Fibroblast of skin of right biceps (primary cell): ENCODE data around the gene ABCD2.
"Not testable (repeated sequence)": the region's sequence is repeated elsewhere in the genome, so short reads cannot be mapped to it uniquely, and the experiment has no call there.

Experiments
- DNase-seq: peaks from one replicate; pipeline ENCODE4 v3.0.0-alpha.2; 2013

The ABCD2 gene

GRCh38 chr12:39610436-39611025 is 9.1 kb downstream of the ABCD2 start:
- no peak for DNase-seq

DNA sequence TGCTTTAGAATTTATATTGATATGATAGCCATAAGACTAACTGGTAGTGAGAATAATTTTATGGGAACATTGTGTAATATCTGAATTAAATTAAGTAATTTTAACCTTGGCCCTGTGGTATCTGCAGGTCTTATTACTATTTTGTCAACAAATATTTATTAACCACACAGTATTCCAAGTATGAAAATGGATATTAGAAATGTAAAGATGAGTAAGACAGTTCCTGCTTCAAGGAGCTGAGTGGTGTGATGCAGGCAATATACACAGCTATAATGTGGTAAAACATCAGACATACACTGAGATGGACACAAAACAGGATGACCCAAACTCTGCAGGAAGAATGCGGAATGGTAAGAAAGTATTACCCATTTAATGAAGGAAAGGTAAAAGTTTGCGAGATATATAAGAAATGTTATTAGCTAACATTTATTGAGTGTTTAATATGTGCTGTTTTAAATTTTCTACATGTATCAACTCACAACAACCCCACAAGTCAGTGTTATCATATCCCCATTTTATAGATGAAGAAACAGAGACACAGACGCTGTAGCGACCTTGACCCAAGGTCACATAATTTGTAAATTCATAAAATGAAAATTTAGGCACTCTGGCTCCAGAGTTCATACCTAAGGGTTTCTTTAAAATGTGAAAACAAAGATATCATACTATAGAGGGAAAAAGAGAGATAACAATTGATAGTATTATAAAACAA is 12.7 kb downstream of the ABCD2 start:
- DNase-seq = no peak

- peak; percentile 60 for DNase-seq
Observed at GRCh38 chr12:39605996-39606395, 13.6 kb downstream of the ABCD2 start.

DNA sequence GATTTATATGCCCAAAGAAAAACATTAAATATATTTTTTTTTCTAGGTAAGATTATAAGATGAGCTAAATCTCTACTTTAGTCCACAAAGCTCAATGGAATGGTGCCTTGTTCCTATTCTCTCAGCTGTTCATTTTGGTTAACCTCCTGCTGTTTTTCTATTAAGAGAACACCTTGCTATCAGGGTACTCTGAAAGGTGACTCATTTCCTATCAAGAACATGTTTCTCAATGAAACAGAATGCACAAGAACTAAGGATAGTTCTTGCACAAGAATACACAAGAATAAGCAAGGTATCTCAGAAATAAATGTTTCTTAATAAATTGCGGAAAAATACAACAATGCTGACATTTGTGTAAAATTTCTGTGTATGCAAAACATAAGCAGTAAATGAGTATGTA is 14.1 kb downstream of the ABCD2 start:
- peak; percentile 10 for DNase-seq

GRCh38 chr12:39603065-39603464 is 16.5 kb downstream of the ABCD2 start:
- no peak for DNase-seq

DNA sequence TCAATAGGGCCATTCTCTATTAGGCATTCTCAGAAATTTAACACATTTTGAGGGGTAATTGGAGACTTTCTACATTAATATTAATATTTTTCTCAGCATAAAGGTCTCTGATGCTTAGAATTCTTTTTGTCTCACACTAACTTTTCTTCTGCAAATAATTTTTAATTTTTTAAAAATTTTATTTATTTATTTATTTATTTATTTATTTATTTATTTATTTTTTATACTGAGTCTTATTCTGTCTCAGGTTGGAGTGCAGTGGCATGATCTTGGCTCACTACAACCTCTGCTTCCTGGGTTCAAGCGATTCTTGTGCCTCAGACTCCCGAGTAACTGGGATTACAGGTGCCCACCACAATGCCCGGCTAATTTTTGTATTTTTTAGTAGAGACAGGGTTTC is 17.7 kb downstream of the ABCD2 start:
- DNase-seq = not testable (repeated sequence)

DNA sequence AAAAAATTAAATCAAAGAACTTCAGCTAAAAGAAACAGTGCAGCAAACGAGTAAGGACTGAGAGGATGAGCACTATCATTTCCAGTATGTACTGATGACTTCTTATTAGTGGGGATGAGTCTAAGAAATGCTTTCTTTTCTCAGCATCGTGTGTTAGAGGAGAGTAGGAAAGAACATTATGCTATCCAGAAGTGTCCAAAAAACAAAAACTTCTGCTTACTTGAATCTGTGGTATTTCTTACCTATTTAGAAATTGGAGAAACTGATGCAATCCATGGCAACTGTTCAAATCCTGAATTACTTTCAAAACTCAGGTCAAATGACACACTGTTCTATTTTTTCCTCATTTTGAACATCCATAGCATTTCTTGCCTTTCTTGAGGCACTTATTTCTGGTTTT is 23.7 kb downstream of the ABCD2 start:
- DNase-seq = peak; percentile 5

DNA sequence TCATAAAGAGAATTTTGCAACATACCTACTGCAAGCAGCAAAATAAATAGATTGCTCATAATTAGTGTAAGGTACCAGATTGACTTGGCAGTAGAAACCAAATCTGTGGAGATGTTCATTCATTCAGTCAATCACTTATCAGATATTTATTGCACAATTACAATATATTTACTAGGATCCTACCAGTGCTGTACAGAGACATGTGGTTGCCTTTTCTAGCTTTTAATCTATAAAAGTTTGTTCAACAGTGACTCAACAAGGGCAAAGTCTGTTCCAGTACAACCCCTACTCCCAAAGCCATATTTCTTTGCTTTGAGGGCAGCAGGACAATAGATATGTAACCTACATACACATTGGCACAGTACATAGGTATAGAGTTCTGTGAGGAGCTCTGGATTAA is 27.3 kb downstream of the ABCD2 start:
- no peak for DNase-seq

DNA sequence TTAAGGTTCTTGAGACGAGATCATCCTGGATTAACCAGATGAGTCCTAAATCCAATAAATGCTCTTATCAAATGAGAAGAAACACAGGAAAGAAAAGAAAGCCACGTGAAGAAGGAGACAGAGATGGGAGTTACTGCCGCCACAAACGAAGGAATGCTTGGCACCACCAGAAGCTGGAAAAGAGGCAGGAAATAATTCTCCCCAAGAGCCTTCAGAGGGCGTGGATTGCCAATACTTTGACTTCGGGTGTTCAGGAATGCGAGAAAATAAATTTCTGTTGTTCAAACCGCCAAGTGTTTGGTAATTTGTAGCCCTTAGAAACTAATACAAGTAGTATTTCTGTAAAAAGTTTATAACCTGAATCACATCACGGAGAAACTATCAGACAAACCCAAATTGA is 31.3 kb downstream of the ABCD2 start:
- no peak for DNase-seq

DNA sequence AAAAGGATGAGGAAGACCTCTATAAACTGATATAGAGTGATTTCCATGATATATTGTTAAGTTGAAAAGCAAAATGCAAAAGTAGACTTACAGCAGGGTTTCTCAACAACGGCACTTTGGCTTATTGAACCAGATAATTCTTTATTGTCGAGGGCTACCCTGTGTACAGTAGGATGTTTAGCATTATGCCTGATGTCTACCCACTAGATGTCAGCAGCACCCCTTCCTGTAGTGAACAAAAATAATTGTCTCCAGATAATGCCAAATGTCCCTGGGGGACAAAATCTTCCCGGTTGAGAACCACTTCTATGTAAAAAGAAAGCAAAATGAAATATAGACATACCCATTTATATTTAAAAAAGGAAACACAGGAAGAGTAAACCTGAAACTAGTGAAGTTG is 32.4 kb downstream of the ABCD2 start:
- no peak for DNase-seq

DNA sequence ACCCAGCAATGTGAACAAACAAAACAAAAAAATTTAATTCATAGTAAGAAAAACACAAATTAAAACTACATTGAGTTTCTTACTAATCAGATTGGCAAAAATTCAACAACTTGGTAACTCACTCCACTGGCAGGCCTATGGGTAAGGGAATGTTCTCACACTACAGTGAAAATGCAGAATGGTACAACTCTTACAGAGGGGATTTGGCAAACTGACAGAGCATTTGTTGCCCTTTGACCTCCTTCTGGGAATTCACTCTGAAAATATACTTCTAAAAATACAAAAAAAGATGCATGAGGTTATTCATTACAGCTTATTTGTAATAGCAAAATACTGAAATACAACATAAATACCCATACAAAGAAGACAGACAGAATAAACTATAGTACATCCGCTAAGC is 32.8 kb downstream of the ABCD2 start:
- DNase-seq = no peak

- DNase-seq = no peak
Observed at GRCh38 chr12:39581592-39581991, 38.0 kb downstream of the ABCD2 start.

DNA sequence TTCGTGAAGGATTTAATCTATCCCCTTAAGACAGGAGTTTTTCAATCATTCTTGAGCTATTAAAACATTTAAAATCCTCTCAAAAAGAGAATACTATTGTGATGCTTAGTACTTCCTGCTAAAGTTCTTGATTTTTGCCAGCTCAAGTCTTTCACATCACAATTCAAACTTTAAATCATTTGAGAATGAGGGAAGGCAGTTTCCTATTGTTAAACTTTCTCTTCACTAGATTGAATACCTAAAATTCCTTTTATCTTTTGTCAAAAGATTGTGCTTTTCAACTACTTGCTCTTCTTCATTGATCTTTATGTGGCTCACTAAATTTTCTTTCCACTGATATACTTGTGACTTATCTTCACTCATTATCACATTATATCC is 44.1 kb downstream of the ABCD2 start:
- DNase-seq = no peak

- DNase-seq = no peak
Observed at GRCh38 chr12:39574785-39575497, 44.7 kb downstream of the ABCD2 start.

DNA sequence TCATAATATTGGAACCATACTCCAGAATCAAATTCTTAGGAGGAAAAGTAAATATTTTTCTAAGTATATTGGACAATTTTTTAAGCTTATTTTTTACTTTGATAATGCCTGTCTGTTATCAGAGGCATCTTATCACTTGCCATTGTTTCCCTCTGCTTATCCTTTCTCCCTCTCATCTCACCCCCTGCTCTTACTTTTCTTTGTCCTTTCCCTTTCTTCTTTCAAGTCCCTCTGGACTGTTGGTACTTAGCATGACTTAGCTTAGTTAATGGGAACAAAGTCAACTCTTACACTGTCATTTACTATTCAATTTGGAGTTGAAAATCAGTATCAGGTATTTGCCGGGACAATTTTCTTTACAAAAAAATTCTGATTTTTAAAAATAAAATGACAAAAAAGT is 45.2 kb downstream of the ABCD2 start:
- no peak for DNase-seq

DNA sequence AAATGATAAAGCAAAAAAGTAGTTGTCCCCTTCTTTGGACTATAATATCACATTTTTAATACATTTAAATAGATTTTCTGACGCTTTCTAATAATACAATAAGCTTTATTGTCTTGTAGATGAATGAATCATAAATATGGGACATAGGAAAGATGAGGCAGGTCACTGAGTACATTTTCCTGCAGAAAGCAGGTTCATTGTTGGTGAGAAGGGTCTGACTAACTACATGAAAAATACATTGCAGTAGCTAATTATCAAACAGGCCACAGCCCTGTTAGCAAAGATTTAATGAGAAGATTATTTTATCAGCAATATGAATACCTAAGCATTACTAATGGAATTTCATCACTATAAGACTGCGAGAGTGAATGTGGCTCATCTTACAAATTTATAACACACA is 45.6 kb downstream of the ABCD2 start:
- no peak for DNase-seq

- no peak for DNase-seq
Observed at GRCh38 chr12:39572551-39572950, 47.1 kb downstream of the ABCD2 start.

- no peak for DNase-seq
Observed at GRCh38 chr12:39571351-39571750, 48.3 kb downstream of the ABCD2 start.

GRCh38 chr12:39553476-39553875 is 66.1 kb downstream of the ABCD2 start:
- DNase-seq = no peak

- not testable (repeated sequence) for DNase-seq
Observed at GRCh38 chr12:39544211-39544610, 75.4 kb downstream of the ABCD2 start.

GRCh38 chr12:39541471-39541870 is 78.1 kb downstream of the ABCD2 start:
- no peak for DNase-seq

GRCh38 chr12:39538679-39539104 is 80.9 kb downstream of the ABCD2 start:
- no peak for DNase-seq

DNA sequence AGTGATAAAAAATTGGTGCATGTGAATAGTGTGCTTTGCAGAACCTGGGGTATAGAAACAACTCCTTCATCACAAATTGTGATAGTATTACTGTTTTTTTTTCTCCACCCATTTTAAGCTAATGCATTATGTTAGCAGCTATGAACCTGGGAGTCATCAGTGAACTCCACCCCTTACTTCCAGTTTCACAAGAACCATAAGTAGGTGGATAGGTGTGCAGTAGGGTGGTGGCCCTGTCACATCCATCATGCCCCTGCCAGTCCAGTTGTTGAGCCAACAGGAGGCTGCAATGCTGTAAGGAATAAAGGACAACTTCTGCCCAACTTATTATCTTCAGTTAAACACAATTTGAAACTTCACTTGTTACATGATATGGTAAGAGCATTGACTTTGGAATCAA is 85.7 kb downstream of the ABCD2 start:
- no peak for DNase-seq

DNA sequence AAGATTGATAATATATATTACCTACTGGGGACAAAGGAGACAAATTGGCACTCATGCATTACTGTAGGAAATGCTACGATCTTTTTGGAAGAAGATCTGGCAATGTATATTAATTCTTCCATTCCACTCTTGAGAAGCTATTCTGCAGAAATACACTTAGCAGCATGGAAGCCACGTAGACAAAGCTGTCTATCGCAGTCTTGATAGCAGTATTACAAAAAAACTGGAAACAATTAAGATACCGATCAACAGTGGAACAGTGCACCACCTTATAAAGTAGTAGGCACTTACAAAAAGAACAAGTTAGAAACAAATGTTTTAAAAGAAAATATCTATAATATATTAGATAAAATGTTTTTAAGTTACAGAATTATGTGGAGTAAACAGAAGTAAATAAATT is 87.2 kb downstream of the ABCD2 start:
- DNase-seq = no peak
